ENCODE measurements around the gene KCNIP4. TPM values are rescaled to one million over a fixed set of nuclear protein-coding genes. Genes with fewer than 3 reads are reported as not detected.

KCNIP4 gene
- total and polyA plus RNA-seq, 2 of the 8 experiments (the other 6 are each of a cell fraction or from before 2014, with no cell fraction given), result 0.06 TPM; not detected in 1

GRCh38 chr4:21307709-21308108 is 640.9 kb downstream of the KCNIP4 start:
- Histone ChIP-seq H2BK12ac (ENCODE audit: low read depth, low read length) (no peak overlapping the region), H3K23me2 (ENCODE audit: low read depth, low read length) (no peaks in the 10 kb centered on the region; the same call in 1 of the 2 replicates), H4K5ac (ENCODE audit: insufficient read length, low read depth, low read length) (no peak overlapping the region), H3K36me3 (ENCODE audit: control insufficient read depth in 2 of 4, insufficient read depth in 4 of 4, low read length in 3 of 4) (no peaks in the 10 kb centered on the region), H3K4me3 (ENCODE audit: extremely low read depth in 1 of 4, insufficient read depth in 2 of 4, low read depth in 3 of 4, low read length in 4 of 4) (no peak overlapping the region), H3K27me3 (replicated peaks in 1 of 4; ENCODE audit: control insufficient read depth in 3 of 4, extremely low read depth in 1 of 4, insufficient read depth in 3 of 4, low read length in 3 of 4) (no peaks in the 10 kb centered on the region; a peak in 1 of 7 replicates), H4K91ac (replicated peaks; ENCODE audit: insufficient read length, low read length) (no peak overlapping the region), H2AK5ac (ENCODE audit: low read depth, low read length) (no peak overlapping the region), H3K27ac (ENCODE audit: low read depth, low read length) (no peak overlapping the region), H3K4me2 (ENCODE audit: insufficient read depth in 1 of 2, low read depth in 2 of 2, low read length in 2 of 2) (no peak overlapping the region), H3K4ac (replicated peaks; ENCODE audit: insufficient read length, low read depth, low read length) (no peak overlapping the region), H3K9me3 (ENCODE audit: insufficient read depth in 2 of 2, low read depth in 1 of 2, low read length in 1 of 2) (no peaks in the 10 kb centered on the region), H2AFZ (ENCODE audit: low read length) (no peak overlapping the region), H3K9ac (replicated peaks in 1 of 4; ENCODE audit: extremely low read depth in 1 of 4, low read depth in 3 of 4, low read length in 3 of 4) (no peak overlapping the region), H4K20me1 (replicated peaks in 1 of 2; ENCODE audit: control insufficient read depth in 1 of 2, insufficient read depth in 2 of 2, low read length in 2 of 2) (no peaks in the 10 kb centered on the region), H3K4me1 (replicated peaks in 1 of 4; ENCODE audit: control insufficient read depth in 3 of 4, insufficient read depth in 4 of 4, low read length in 3 of 4) (peaks cover 0 to 9% (median 3%) of the 10 kb centered on the region in 4 experiments; a peak in 4 of 7 replicates), H2BK5ac (ENCODE audit: low read depth, low read length) (no peak overlapping the region), H2BK20ac (ENCODE audit: low read length) (no peak overlapping the region), H3K18ac (ENCODE audit: extremely low read depth, low read length) (no peak overlapping the region), H3K56ac (replicated peaks; ENCODE audit: insufficient read length, low read depth, low read length) (no peak overlapping the region), H3K14ac (ENCODE audit: insufficient read length) (no peak overlapping the region), H2BK15ac (ENCODE audit: low read length) (no peak overlapping the region), H3K23ac (ENCODE audit: insufficient read length) (no peak overlapping the region), H2BK120ac (replicated peaks; ENCODE audit: low read depth, low read length) (no peak overlapping the region), H3K79me1 (ENCODE audit: low read depth, low read length) (no peaks in the 10 kb centered on the region), H3K79me2 (ENCODE audit: control insufficient read depth in 1 of 2, insufficient read depth in 2 of 2, low read length in 2 of 2) (no peaks in the 10 kb centered on the region), H4K8ac (ENCODE audit: extremely low read depth, insufficient read depth, low read length) (no peak overlapping the region)
- ChIA-PET CTCF (ENCODE audit: partially characterized antibody) (no interaction called here), POLR2A (ENCODE audit: partially characterized antibody) (interaction anchor here (0.8 kb wide), 1 partner anchor 8 kb away, joined by 3 read pairs; no protein-coding TSS in a partner anchor)
- TF ChIP-seq SIX5 (IDR thresholded peaks at IDR 0.05; ENCODE audit: low read depth, low read length) (no peak), RXRA (IDR thresholded peaks at IDR 0.05; ENCODE audit: insufficient read depth, low read depth, low read length) (no peak), BRCA1 (IDR thresholded peaks at IDR 0.05; ENCODE audit: low read depth, low read length) (no peak), RNF2 (IDR thresholded peaks at IDR 0.05; ENCODE audit: borderline replicate concordance, low read depth, low read length, missing control alignments, poor library complexity, severe bottlenecking) (no peak), GTF2F1 (IDR thresholded peaks at IDR 0.05; ENCODE audit: borderline replicate concordance, low read depth, low read length) (no peak), HDAC6 (IDR thresholded peaks at IDR 0.05; ENCODE audit: low read depth, low read length) (no peak), KDM4A (IDR thresholded peaks at IDR 0.05; ENCODE audit: low read depth, low read length, severe bottlenecking) (no peak), CREB1 (IDR thresholded peaks at IDR 0.05) (no peak), RFX5 (IDR thresholded peaks at IDR 0.05; ENCODE audit: borderline replicate concordance, low read depth, low read length) (no peak), TAF1 (IDR thresholded peaks at IDR 0.05; ENCODE audit: low read depth, low read length) (no peak)
- DNase-seq (ENCODE audit: low read depth in 1 of 2, low spot score in 2 of 2) (no peak), FAIRE-seq (no peak)
- 85% methylated on average over 3 of the region's 3 CpGs; no CpG with 5 or more reads in 1 of the 2 experiments for WGBS, 2 experiments (ENCODE audit: extremely low coverage in 1 of 2, insufficient coverage in 1 of 2, insufficient read length in 1 of 2, insufficient replicate concordance in 2 of 2, low coverage in 1 of 2, low lambda C conversion rate in 2 of 2, missing lambda C conversion rate in 1 of 2)

Data from H1 (cell line).